GM12872 (cell line): ENCODE data around the gene TNN.

ENCODE experiments used
- TF ChIP-seq, protein P1 (sequence below): IDR thresholded peaks from 3 replicates; pipeline ENCODE4 v1.5.1; 2011; ENCODE audit warnings: low read depth, mild to moderate bottlenecking, low read length, moderate library complexity; ENCODE audit not compliant: insufficient read depth

TNN gene

DNA sequence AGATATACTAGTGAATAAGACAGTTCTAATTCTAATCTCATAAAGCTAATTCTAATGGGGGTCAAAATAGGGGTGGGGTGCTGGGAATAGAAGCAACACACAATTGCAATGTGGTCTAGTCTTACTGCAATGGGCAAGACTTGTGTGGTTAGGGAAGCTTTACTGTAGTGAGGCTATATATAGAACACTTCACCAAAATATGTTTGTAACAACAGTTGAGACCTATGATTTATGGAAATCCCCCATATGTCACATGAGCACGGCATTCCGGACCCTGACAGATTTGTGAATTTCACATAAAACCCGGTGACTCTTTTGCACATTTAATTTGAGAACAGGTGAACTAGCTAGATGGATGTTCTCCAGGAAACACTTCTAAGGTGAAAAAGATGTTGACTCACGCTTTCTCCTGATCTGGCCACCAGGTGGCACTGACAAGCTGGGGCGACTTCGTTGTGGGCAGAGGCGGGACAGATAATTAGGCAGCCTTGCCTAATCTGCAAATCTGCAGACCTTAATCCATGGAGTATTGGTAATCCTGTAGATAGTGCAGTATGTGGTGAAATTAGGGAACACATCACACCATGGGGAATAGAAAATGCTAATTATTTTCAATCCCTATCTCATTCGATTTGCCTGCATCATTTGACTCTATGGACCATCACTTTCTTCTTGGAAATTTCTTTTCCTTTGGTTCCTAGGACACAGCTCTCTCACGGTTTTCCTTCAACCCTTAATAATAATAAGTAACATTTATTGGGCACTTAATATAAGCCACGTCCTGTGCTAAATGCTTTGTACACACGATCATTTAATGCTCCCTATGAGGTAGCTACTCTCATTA is 87.2 kb downstream of the TNN start:
- TF ChIP-seq, protein P1, sequence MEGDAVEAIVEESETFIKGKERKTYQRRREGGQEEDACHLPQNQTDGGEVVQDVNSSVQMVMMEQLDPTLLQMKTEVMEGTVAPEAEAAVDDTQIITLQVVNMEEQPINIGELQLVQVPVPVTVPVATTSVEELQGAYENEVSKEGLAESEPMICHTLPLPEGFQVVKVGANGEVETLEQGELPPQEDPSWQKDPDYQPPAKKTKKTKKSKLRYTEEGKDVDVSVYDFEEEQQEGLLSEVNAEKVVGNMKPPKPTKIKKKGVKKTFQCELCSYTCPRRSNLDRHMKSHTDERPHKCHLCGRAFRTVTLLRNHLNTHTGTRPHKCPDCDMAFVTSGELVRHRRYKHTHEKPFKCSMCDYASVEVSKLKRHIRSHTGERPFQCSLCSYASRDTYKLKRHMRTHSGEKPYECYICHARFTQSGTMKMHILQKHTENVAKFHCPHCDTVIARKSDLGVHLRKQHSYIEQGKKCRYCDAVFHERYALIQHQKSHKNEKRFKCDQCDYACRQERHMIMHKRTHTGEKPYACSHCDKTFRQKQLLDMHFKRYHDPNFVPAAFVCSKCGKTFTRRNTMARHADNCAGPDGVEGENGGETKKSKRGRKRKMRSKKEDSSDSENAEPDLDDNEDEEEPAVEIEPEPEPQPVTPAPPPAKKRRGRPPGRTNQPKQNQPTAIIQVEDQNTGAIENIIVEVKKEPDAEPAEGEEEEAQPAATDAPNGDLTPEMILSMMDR: peak; percentile 85

DNA sequence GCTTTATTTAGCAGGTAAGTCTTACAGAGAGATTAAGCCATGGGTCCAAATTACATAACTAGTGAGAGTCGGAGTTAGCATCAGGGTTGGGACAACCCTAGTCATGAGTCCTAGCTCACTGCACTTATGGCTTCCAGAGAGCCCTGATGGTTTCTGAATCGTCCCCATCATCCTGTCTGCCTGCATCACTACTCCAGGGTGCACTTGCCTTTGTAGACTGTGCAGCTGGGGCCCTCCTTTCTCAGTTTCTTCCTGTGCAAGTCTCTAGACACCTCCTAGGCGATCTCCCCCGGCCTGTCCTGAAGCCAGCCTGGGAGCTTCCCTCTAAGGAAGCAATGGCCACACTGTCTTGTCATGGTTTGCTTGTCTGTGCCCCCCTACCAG is 87.8 kb downstream of the TNN start:
- TF ChIP-seq, protein P1: no peak

DNA sequence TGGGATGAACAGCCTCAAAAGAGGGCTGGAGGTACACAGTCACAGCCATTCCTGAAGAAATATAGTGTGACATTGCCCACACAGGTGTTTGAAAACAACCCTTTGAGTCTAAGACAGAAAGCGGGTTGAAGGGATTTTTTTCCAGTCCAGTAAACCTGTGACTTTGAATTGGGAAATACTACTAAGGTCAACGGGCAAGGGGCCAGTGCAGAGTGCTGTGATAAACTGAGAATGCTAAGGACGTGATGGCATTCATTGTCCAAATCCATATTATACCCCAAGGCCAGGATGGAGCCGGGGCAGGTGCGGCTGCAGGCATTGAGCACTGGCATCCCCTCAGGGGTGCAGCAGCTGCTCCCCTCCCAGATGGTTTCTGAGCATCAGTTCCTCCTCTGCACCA is 88.3 kb downstream of the TNN start:
- TF ChIP-seq, protein P1: no peak

DNA sequence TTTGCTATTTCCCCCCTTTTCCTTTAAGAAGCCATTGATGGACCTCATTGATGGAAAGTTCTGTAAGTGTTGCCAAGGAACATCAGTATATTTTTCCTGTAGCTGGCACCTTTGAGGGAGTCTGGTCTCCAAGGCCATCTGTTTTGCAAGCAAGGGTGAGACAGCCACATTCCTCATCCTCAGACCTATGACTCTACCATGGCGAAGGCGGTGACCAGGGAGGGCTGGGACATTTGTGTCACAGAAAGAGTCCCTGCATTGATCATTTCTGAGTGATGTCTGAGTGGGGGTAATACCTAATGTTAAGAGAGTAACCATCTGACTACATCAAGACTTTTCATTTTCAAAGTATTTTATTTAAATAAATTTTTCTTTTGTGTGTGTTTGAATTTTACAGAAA is 89.6 kb downstream of the TNN start:
- TF ChIP-seq, protein P1: no peak

DNA sequence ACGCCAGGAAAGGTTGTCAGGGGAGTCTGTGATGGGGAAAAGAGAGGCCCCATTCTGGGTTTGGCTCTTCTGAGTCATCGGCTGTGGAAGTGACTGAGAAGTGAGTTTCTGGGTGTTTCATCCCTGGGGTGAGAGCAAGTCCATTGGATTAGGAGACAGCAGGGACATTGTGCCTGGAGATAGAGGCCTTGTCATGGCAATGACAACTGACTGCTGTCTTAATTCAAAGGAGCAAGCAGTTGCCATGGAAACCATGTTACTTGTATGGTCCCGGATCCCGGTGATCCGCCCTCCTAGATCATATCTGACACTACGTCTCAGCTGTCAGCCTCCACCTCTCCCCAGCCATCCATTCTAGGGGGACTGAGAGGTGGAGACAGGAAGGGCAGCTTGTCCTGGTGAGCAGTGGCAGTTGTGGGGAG is 90.5 kb downstream of the TNN start:
- TF ChIP-seq, protein P1: no peak

DNA sequence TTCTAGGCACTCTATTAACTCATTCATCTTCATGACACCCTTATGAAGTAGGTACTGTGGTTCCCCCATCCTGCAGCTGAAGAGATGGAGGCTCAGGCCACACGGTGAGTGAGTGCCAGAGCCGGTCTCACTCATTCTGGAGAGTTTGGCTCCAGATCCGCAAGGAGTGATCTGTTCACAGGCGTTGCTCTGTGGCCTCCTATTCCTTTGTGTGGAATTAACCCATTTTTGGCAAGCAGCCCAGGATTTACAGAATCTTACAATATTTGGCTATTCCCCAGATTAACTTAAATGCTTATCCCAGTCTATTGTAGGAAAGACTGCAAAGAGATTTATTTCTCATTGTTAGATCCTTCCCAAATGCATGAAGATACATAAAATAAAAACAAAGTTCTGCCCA is 95.3 kb downstream of the TNN start:
- TF ChIP-seq, protein P1: no peak

DNA sequence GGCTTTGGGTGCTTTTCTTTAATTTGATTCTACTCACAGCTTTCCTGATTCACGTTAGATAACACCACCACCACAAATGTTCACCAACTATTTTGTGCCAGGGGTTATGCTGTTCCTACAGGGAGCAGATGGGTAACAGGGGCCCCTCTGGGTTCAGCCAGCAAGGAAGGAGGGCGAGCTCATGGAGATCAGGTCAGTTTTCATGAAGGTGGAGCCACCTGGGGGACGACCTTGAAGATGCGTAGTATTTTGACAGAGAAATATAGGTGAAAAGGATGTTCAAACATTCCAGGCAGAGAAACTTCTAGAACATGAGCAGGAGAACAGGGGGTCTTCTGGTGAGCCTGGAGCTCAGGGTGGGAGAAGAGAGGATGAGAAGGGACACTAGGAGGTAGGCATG is 96.1 kb downstream of the TNN start:
- TF ChIP-seq, protein P1: no peak

DNA sequence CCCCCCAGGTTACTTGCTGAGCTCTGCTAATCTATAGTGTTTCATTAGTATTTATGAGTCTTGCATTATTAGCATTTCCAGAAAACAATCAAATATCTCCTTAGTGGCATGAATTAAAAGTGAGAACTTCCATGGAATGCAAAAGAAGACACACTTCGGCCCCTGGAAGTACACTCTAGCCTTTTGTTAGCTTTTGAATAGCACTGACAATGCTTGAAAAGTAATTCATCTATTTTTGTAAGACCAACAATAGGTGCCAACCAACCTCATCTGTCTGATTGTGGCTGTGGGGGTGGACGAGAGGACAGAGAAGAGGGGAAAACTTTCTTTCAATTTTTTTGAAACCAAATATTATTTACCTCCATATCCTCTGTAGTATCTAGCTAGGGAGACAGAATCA is 97.1 kb downstream of the TNN start:
- TF ChIP-seq, protein P1: no peak
